Inflammatory macrophage (primary cell): ENCODE results near the gene CLEC4M.
A peak's percentile ranks its signal among the peaks of the same experiment; 100 is the strongest.
"Not testable (repeated sequence)": the region's sequence is repeated elsewhere in the genome, so short reads cannot be mapped to it uniquely, and the experiment has no call there.

Experiments
- DNase-seq, 2 donors: peaks; one replicate each; pipeline ENCODE4 v3.0.0-alpha.2; 2020 to 2022

The CLEC4M gene

GRCh38 chr19:7775761-7776160, 12.7 kb downstream of the CLEC4M start:
- no peak for DNase-seq

GRCh38 chr19:7778081-7778480, 15.0 kb downstream of the CLEC4M start:
- DNase-seq, result peak; percentile 51 to 59

GRCh38 chr19:7779631-7780486, 16.8 kb downstream of the CLEC4M start:
- no peak for DNase-seq

GRCh38 chr19:7781157-7781556, 18.1 kb downstream of the CLEC4M start:
- DNase-seq, result no peak

- peak; percentile 57 to 67 for DNase-seq
Measured at GRCh38 chr19:7783991-7784423, 21.0 kb downstream of the CLEC4M start.

GRCh38 chr19:7784856-7785255, 21.8 kb downstream of the CLEC4M start:
- DNase-seq, result no peak

GRCh38 chr19:7787141-7787540, 24.1 kb downstream of the CLEC4M start:
- no peak for DNase-seq

- DNase-seq, result no peak
Measured at GRCh38 chr19:7787602-7788177, 24.6 kb downstream of the CLEC4M start.

- DNase-seq, result no peak
Measured at GRCh38 chr19:7788178-7788932, 25.3 kb downstream of the CLEC4M start.

GRCh38 chr19:7788933-7789323, 25.9 kb downstream of the CLEC4M start:
- no peak for DNase-seq

GRCh38 chr19:7789447-7789846, 26.4 kb downstream of the CLEC4M start:
- DNase-seq, result no peak

- no peak for DNase-seq
Measured at GRCh38 chr19:7790416-7790815, 27.4 kb downstream of the CLEC4M start.

GRCh38 chr19:7792281-7792680, 29.2 kb downstream of the CLEC4M start:
- DNase-seq, result no peak

GRCh38 chr19:7792701-7793100, 29.7 kb downstream of the CLEC4M start:
- not testable (repeated sequence) for DNase-seq

- no peak for DNase-seq
Measured at GRCh38 chr19:7793493-7793892, 30.4 kb downstream of the CLEC4M start.

- no peak for DNase-seq
Measured at GRCh38 chr19:7795555-7796161, 32.6 kb downstream of the CLEC4M start.

GRCh38 chr19:7799640-7800355, 36.8 kb downstream of the CLEC4M start:
- DNase-seq, result peak; percentile 87 to 92

- no peak for DNase-seq
Measured at GRCh38 chr19:7801020-7801570, 38.1 kb downstream of the CLEC4M start.

GRCh38 chr19:7806234-7806633, 43.2 kb downstream of the CLEC4M start:
- no peak for DNase-seq

GRCh38 chr19:7806876-7807275, 43.8 kb downstream of the CLEC4M start:
- DNase-seq, result no peak

- no peak for DNase-seq
Measured at GRCh38 chr19:7808108-7808507, 45.1 kb downstream of the CLEC4M start.

- DNase-seq, result no peak
Measured at GRCh38 chr19:7811989-7812388, 48.9 kb downstream of the CLEC4M start.
